Upper lobe of left lung (tissue), 4 donors: Measurements from ENCODE around the gene SLC12A7.

ENCODE experiments used
- CTCF ChIP-seq, 6 experiments: fragments of 450-650 bp in 4 of 6; fragments of 200-600 bp in 2 of 6; sonication (generic) in 2 of 6; IDR thresholded peaks; one replicate each; pipeline ENCODE4 v1.5.1; 2016 to 2019; ENCODE audit warnings: antibody characterized with exemption in 6 of 6
- POLR2A ChIP-seq, 4 donors: fragments of 450-650 bp; IDR thresholded peaks; one replicate each; pipeline ENCODE4 v1.5.1; 2016 to 2017; ENCODE audit warnings: antibody characterized with exemption in 4 of 4, mild to moderate bottlenecking in 2 of 4

- TF ChIP-seq CTCF (IDR thresholded peaks at IDR 0.05) (no peak), POLR2A (IDR thresholded peaks at IDR 0.05) (no peak)
These were observed 5.3 kb downstream of the SLC12A7 start for GRCh38 chr5:1106385-1107166.
